Brain microvascular endothelial cell (primary cell): Measurements from ENCODE around the gene SSC4D.

Source experiments
- DNase-seq: peaks from one replicate; pipeline ENCODE4 v3.0.0-alpha.2; 2020
- H3K27ac ChIP-seq: fragments of 250-450 bp; sonication (Bioruptor Pico); 2 replicates; pipeline ENCODE4 v1.5.1; 2020; ENCODE audit warnings: mild to moderate bottlenecking, moderate library complexity
- H3K27me3 ChIP-seq: fragments of 250-450 bp; sonication (Bioruptor Pico); replicated peaks from 2 replicates; pipeline ENCODE4 v1.5.1; 2020; ENCODE audit warnings: mild to moderate bottlenecking
- H3K36me3 ChIP-seq: fragments of 250-450 bp; sonication (Bioruptor Pico); replicated peaks from 2 replicates; pipeline ENCODE4 v1.5.1; 2020; ENCODE audit warnings: mild to moderate bottlenecking
- H3K4me3 ChIP-seq: 2 replicates; pipeline ENCODE4 v1.5.1; 2011; ENCODE audit warnings: low read depth, mild to moderate bottlenecking, control low read depth, low read length, moderate library complexity
- CTCF ChIP-seq: IDR thresholded peaks from 2 replicates; pipeline ENCODE4 v1.5.1; 2011; ENCODE audit warnings: low read depth, mild to moderate bottlenecking, moderate library complexity, low read length, control low read depth, inconsistent platforms; ENCODE audit errors: missing control alignments
- in situ Hi-C: cut with HindIII; loops from 2 replicates; pipeline ENCODE4 v1.10.0; 2017; ENCODE audit warnings: low sequenced_read_pairs, low pct_ligation_motif_present

Gene SSC4D

GRCh38 chr7:76354981-76355730 lies 54.3 kb downstream of the SSC4D start:
- no peak overlapping the region for H3K27ac ChIP-seq
- DNase-seq, result no peak
- H3K36me3 ChIP-seq, result peaks cover 25% of the 10 kb centered on the region
- no peak for TF ChIP-seq CTCF
- in situ Hi-C loops, result no loop called here
- H3K4me3 ChIP-seq, result no peak overlapping the region
- H3K27me3 ChIP-seq, result no peaks in the 10 kb centered on the region

- no peak for TF ChIP-seq CTCF
- in situ Hi-C loops, result no loop called here
- Histone ChIP-seq H3K4me3 (no peak overlapping the region), H3K27ac (no peak overlapping the region), H3K36me3 (peaks cover 29% of the 10 kb centered on the region), H3K27me3 (no peaks in the 10 kb centered on the region)
- no peak for DNase-seq
These were observed 55.0 kb downstream of the SSC4D start for GRCh38 chr7:76354516-76354915.

GRCh38 chr7:76353744-76354143 lies 55.8 kb downstream of the SSC4D start:
- Histone ChIP-seq H3K27ac (no peak overlapping the region), H3K36me3 (peaks cover 33% of the 10 kb centered on the region), H3K27me3 (no peaks in the 10 kb centered on the region), H3K4me3 (no peak overlapping the region)
- DNase-seq, result no peak
- in situ Hi-C loops, result no loop called here
- no peak for TF ChIP-seq CTCF

- Histone ChIP-seq H3K27me3 (no peaks in the 10 kb centered on the region), H3K36me3 (peaks cover 39% of the 10 kb centered on the region), H3K27ac (no peak overlapping the region), H3K4me3 (no peak overlapping the region)
- in situ Hi-C loops, result no loop called here
- no peak for DNase-seq
- TF ChIP-seq CTCF, result no peak
These were observed 57.3 kb downstream of the SSC4D start for GRCh38 chr7:76352193-76352592.

GRCh38 chr7:76351372-76351771 lies 58.1 kb downstream of the SSC4D start:
- in situ Hi-C loops, result no loop called here
- H3K36me3 ChIP-seq, result peaks cover 44% of the 10 kb centered on the region
- no peak overlapping the region for H3K27ac ChIP-seq
- no peak for TF ChIP-seq CTCF
- DNase-seq, result no peak
- no peaks in the 10 kb centered on the region for H3K27me3 ChIP-seq
- H3K4me3 ChIP-seq, result no peak overlapping the region
